ENCODE measurements around the gene CCL19.

DNA sequence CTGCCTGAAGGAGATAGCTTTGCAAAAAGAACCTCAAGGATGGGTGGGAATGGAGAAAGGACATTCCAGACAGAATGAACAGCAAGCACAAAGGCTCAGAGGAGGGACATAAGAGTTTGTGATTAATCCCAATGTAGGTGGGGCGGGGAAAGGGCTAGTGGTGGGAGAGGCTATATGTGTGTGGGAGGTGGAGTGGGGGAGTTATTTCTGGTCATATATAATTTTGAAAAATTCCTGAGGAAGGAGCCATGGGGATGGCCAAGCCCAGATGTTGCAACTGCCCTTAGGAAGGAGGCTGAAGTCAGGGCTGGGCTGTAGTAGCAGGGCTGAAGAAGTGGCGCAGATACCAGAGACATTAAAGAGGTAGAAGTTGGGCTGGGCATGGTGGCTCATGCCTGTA, 15.2 kb downstream of the CCL19 start:
- TF ChIP-seq, protein P1, sequence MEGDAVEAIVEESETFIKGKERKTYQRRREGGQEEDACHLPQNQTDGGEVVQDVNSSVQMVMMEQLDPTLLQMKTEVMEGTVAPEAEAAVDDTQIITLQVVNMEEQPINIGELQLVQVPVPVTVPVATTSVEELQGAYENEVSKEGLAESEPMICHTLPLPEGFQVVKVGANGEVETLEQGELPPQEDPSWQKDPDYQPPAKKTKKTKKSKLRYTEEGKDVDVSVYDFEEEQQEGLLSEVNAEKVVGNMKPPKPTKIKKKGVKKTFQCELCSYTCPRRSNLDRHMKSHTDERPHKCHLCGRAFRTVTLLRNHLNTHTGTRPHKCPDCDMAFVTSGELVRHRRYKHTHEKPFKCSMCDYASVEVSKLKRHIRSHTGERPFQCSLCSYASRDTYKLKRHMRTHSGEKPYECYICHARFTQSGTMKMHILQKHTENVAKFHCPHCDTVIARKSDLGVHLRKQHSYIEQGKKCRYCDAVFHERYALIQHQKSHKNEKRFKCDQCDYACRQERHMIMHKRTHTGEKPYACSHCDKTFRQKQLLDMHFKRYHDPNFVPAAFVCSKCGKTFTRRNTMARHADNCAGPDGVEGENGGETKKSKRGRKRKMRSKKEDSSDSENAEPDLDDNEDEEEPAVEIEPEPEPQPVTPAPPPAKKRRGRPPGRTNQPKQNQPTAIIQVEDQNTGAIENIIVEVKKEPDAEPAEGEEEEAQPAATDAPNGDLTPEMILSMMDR (IDR thresholded peaks at IDR 0.05), result no peak
- no peak for TF ChIP-seq POLR2A (IDR thresholded peaks at IDR 0.05)

All from thyroid gland (tissue), 4 donors.